K562 (cell line): ENCODE measurements around the gene C9orf50. TPM values are rescaled to one million over a fixed set of nuclear protein-coding genes. Genes with fewer than 3 reads are reported as not detected.

Source experiments
- ATAC-seq: fragments of 200-7000 bp; cut with Tn5 transposase; 3 replicates; pipeline ENCODE4 v1.9.1; 2020; ENCODE audit warnings: moderate library complexity
- BruUV-seq: library from RNA; stranded (reverse); fragments of 400-500 nt; replicated peaks from 2 replicates; lab custom pipeline; 2021; lab: Mats Ljungman, UMichigan
- CTCF ChIA-PET: fragments of 300-600 bp; formaldehyde crosslinking; extraction: SDS; loops from one replicate; lab custom pipeline; 2021; ENCODE audit warnings: low intra/inter-chr PET ratio; lab: Yijun Ruan, JAX
- POLR2A ChIA-PET: fragments of 300-600, 350-650 bp; sonication (Branson Sonifier 250); formaldehyde crosslinking; extraction: SDS; loops from one replicate; lab custom pipeline; 2021; ENCODE audit warnings: antibody characterized with exemption, inconsistent platforms; lab: Yijun Ruan, JAX
- DNase-seq, 4 experiments: peaks; one replicate each; pipeline versions ENCODE4 v3.0.0 to v3.0.0-alpha.2; 2011 to 2018; ENCODE audit warnings: low spot score in 3 of 4, mixed read lengths in 3 of 4; ENCODE audit errors: extremely low read depth in 1 of 4
- FAIRE-seq: peaks from 2 replicates; lab custom pipeline; 2011; peaks lifted over from hg19 to GRCh38; lab: Jason Lieb, UNC
- H2AFZ ChIP-seq: 2 replicates; pipeline ENCODE4 v1.6.0; 2011; ENCODE audit warnings: low read depth, low read length, control low read depth, inconsistent platforms
- H3K27ac ChIP-seq: fragments of 200-600 bp; 3 replicates; pipeline ENCODE4 v1.8.0; 2011; ENCODE audit warnings: low read depth, mild to moderate bottlenecking, control low read depth, inconsistent platforms, low read length, moderate library complexity, mixed read lengths; ENCODE audit errors: extremely low read depth
- H3K27me3 ChIP-seq, 2 experiments: fragments of 300-600 bp in 1 of 2; 2 replicates in 1 of 2; 3 replicates in 1 of 2; pipeline versions ENCODE4 v1.6.0 to v1.8.0; 2011; ENCODE audit warnings: inconsistent platforms in 2 of 2, low read length in 2 of 2, mild to moderate bottlenecking in 1 of 2, mixed read lengths in 1 of 2, moderate library complexity in 1 of 2; ENCODE audit not compliant: control insufficient read depth in 2 of 2, insufficient read depth in 2 of 2
- H3K36me3 ChIP-seq: fragments of 300-600 bp; 3 replicates; pipeline ENCODE4 v1.8.0; 2011; ENCODE audit warnings: mild to moderate bottlenecking, low read length, inconsistent platforms; ENCODE audit not compliant: control insufficient read depth, insufficient read depth
- H3K4me1 ChIP-seq, 2 experiments: fragments of 200-600 bp in 1 of 2; replicated peaks in 1 of 2; 2 replicates in 1 of 2; 3 replicates in 1 of 2; pipeline versions ENCODE4 v1.5.1 to v1.8.0; 2011; ENCODE audit warnings: inconsistent platforms in 2 of 2, low read length in 2 of 2, mild to moderate bottlenecking in 1 of 2, mixed read lengths in 1 of 2, moderate library complexity in 1 of 2; ENCODE audit not compliant: control insufficient read depth in 2 of 2, insufficient read depth in 2 of 2
- H3K4me2 ChIP-seq: 2 replicates; pipeline ENCODE4 v1.6.1; 2011; ENCODE audit warnings: low read length, control low read depth, inconsistent platforms, mixed read lengths; ENCODE audit not compliant: insufficient read depth
- H3K4me3 ChIP-seq: fragments of 200-600 bp; sonication (generic), shearing (Covaris generic); 2 replicates; pipeline ENCODE4 v1.5.1; 2016; ENCODE audit warnings: control low read depth, inconsistent platforms
- H3K79me2 ChIP-seq: fragments of 200-600 bp; 3 replicates; pipeline ENCODE4 v1.8.0; 2011; ENCODE audit warnings: low read length, inconsistent platforms; ENCODE audit not compliant: control insufficient read depth, insufficient read depth
- H3K9ac ChIP-seq, 2 experiments: 2 replicates each; pipeline versions ENCODE4 v1.6.0 to v1.6.1; 2011; ENCODE audit warnings: low read depth in 2 of 2, low read length in 2 of 2, control low read depth in 1 of 2, inconsistent platforms in 1 of 2, mild to moderate bottlenecking in 1 of 2, mixed read lengths in 1 of 2; ENCODE audit not compliant: insufficient read depth in 1 of 2
- H3K9me1 ChIP-seq: one replicate; pipeline ENCODE4 v1.6.0; 2011; ENCODE audit warnings: inconsistent platforms, mild to moderate bottlenecking, low read length, moderate library complexity; ENCODE audit not compliant: control insufficient read depth, insufficient read depth
- H3K9me3 ChIP-seq: replicated peaks from 2 replicates; pipeline ENCODE4 v1.5.1; 2011; ENCODE audit warnings: low read depth, low read length, inconsistent platforms; ENCODE audit not compliant: control insufficient read depth, insufficient read depth
- H4K20me1 ChIP-seq: replicated peaks from 2 replicates; pipeline ENCODE4 v1.6.1; 2011; ENCODE audit warnings: low read length, inconsistent platforms, mixed read lengths; ENCODE audit not compliant: control insufficient read depth, insufficient read depth
- NFIX ChIP-seq: fragments of 250-450 bp; sonication (Bioruptor Pico); IDR thresholded peaks from 2 replicates; pipeline ENCODE4 v1.4.0; 2020; ENCODE audit warnings: low read depth, mild to moderate bottlenecking, moderate library complexity
- PHB ChIP-seq: fragments of 250-450 bp; sonication (Bioruptor Pico); IDR thresholded peaks from 2 replicates; pipeline ENCODE4 v1.5.0; 2021
- POU5F1 ChIP-seq: fragments of 150-350 bp; IDR thresholded peaks from 2 replicates; pipeline ENCODE4 v1.6.1; 2014; ENCODE audit warnings: borderline replicate concordance, low read length, low read depth, mild to moderate bottlenecking; ENCODE audit not compliant: partially characterized antibody
- PPARD ChIP-seq: fragments of 250-450 bp; sonication (Bioruptor Pico); IDR thresholded peaks from 2 replicates; pipeline ENCODE4 v1.8.0; 2022; ENCODE audit warnings: inconsistent platforms, mild to moderate bottlenecking, moderate library complexity
- RBFOX2 ChIP-seq: fragments of 200-400 bp; formaldehyde crosslinking; IDR thresholded peaks from 2 replicates; pipeline ENCODE4 v1.6.1; 2017; ENCODE audit warnings: low read depth, mild to moderate bottlenecking, low read length, moderate library complexity
- ZBTB26 ChIP-seq: fragments of 450-650 bp; formaldehyde crosslinking; IDR thresholded peaks from 2 replicates; pipeline ENCODE4 v1.4.0; 2022; ENCODE audit warnings: missing genetic modification characterization
- ZBTB7A ChIP-seq: IDR thresholded peaks from 2 replicates; pipeline ENCODE4 v1.6.1; 2011; ENCODE audit warnings: low read depth, mild to moderate bottlenecking, low read length, moderate library complexity, borderline replicate concordance; ENCODE audit not compliant: control insufficient read depth
- ZNF184 ChIP-seq: sonication (generic); formaldehyde crosslinking; IDR thresholded peaks from 2 replicates; pipeline ENCODE4 v1.5.0; 2020; ENCODE audit warnings: missing genetic modification reagents
- ZNF217 ChIP-seq: sonication (generic); formaldehyde crosslinking; IDR thresholded peaks from 2 replicates; pipeline ENCODE4 v1.8.0; 2022; ENCODE audit warnings: mild to moderate bottlenecking, missing genetic modification reagents
- WGBS: fragments of 100-300 bp; shearing (Covaris generic); methylation state at CpG from one replicate; pipeline ENCODE4 v1.1.6; 2016; ENCODE audit warnings: low coverage, mixed read lengths; ENCODE audit not compliant: insufficient coverage; ENCODE audit errors: missing lambda C conversion rate; 5-methylcytosine and 5-hydroxymethylcytosine counted together
- in situ Hi-C: fragments of 300-500 bp; cut with MboI; formaldehyde crosslinking; loops from 4 replicates; pipeline ENCODE4 v1.15.0; 2018; ENCODE audit warnings: inconsistent platforms, mixed read lengths
- intact Hi-C: fragments of 100-400 bp; cut with micrococcal nuclease; formaldehyde crosslinking; loops from 2 replicates; pipeline ENCODE4 v1.14.2; 2022
- polyA plus RNA-seq, 8 experiments: library from polyadenylated mRNA; depleted of rRNA in 4 of 8; stranded (reverse) in 5 of 8; unstranded in 3 of 8; fragments of >200 nt; fragmentation: Nextera tagmentation in 2 of 8; fragmentation: Illumina TruSeq in 1 of 8; extraction: Ambion mirVana in 2 of 8; extraction: Trizol in 1 of 8; gene quantifications; 2 replicates each; pipeline versions ENCODE4 v1.2.1 to v1.2.3, GENCODE V29; 2011 to 2014; ENCODE audit warnings: inconsistent platforms in 1 of 8, missing spikeins in 1 of 8
- total RNA-seq, 7 experiments: library from RNA; depleted of rRNA in 6 of 7; stranded (reverse); fragments of >200 nt in 6 of 7; fragmentation: Illumina TruSeq in 2 of 7; extraction: Trizol in 2 of 7; gene quantifications; 2 replicates each; pipeline versions ENCODE4 v1.2.1 to v1.2.3, GENCODE V29; 2011 to 2021; ENCODE audit warnings: low replicate concordance in 1 of 7

The C9orf50 gene
- total and polyA plus RNA-seq, 9 of the 15 experiments (the other 6 are each of a cell fraction or from before 2014, with no cell fraction given), result not detected

- intact Hi-C loops, result no loop called here
- H3K9ac ChIP-seq, result peak overlapping the region in 1 of 2 experiments; percentile 75; a peak in 1 of 4 replicates
Measured at GRCh38 chr9:129629251-129629820, 8.4 kb upstream of the C9orf50 start.

More at GRCh38 chr9:129629251-129629820, 8.4 kb upstream of the C9orf50 start:
- H3K9me3 ChIP-seq, result no peaks in the 10 kb centered on the region
- ATAC-seq, result no peak
- no peaks in the 10 kb centered on the region for H3K27me3 ChIP-seq
- peaks cover 70% of the 10 kb centered on the region for H3K36me3 ChIP-seq
- peaks cover 59% of the 10 kb centered on the region for H4K20me1 ChIP-seq
- no peak overlapping the region for H3K4me3 ChIP-seq
- ChIA-PET POLR2A (interaction anchor here (0.6 to 2.1 kb wide), 4 partner anchors 10 to 557 kb away, joined by 3 to 15 read pairs (median 4); no protein-coding TSS in a partner anchor), CTCF (no interaction called here)
- no peak overlapping the region for H3K27ac ChIP-seq
- H3K4me2 ChIP-seq, result no peak overlapping the region
- no peak overlapping the region for H2AFZ ChIP-seq
- no peaks in the 10 kb centered on the region for H3K9me1 ChIP-seq
- BruUV-seq, result no TSS peak
- peaks cover 30 to 53% of the 10 kb centered on the region in 2 experiments for H3K4me1 ChIP-seq
- in situ Hi-C loops, result no loop called here
- 87% methylated on average over 8 of the region's 8 CpGs for WGBS
- DNase-seq, result no peak
- TF ChIP-seq RBFOX2 (0 out of 2 replicates have a peak, but pooled peaks have one; percentile 11), POU5F1 (no peak), PHB (no peak), PPARD (CRISPR knock-in tag) (no peak), ZNF184 (CRISPR knock-in tag) (no peak), NFIX (CRISPR knock-in tag) (no peak), ZBTB7A (no peak), ZNF217 (CRISPR knock-in tag) (no peak), ZBTB26 (CRISPR knock-in tag) (no peak)
- TF ChIP-seq, all 486 proteins: peak for 1
- H3K79me2 ChIP-seq, result peaks cover 71% of the 10 kb centered on the region
- no peak for FAIRE-seq
